IMR-90 (cell line): ENCODE data around the gene SOX6. TPM values are rescaled to one million over a fixed set of nuclear protein-coding genes. Genes with fewer than 3 reads are reported as not detected.

Experiments
- ATAC-seq: fragments of 200-7000 bp; cut with Tn5 transposase; 2 replicates; pipeline ENCODE4 v1.9.1; 2020; ENCODE audit warnings: low read depth, mild to moderate bottlenecking, moderate library complexity
- BruUV-seq: library from RNA; stranded (reverse); fragments of 400-500 nt; replicated peaks from 2 replicates; lab custom pipeline; 2021; lab: Mats Ljungman, UMichigan
- CTCF ChIA-PET: fragments of 300-600 bp; formaldehyde crosslinking; extraction: SDS; loops from one replicate; lab custom pipeline; 2021; ENCODE audit warnings: antibody characterized with exemption; lab: Yijun Ruan, JAX
- POLR2A ChIA-PET: fragments of 300-600 bp; sonication (Branson Sonifier 250); formaldehyde crosslinking; loops from one replicate; lab custom pipeline; 2022; ENCODE audit warnings: antibody characterized with exemption; ENCODE audit not compliant: unreplicated experiment; lab: Charles Lee
- DNase-seq: peaks from one replicate; pipeline ENCODE4 v3.0.0; 2013
- H2AFZ ChIP-seq: replicated peaks from 2 replicates; pipeline ENCODE3; 2013; ENCODE audit warnings: low read length, mild to moderate bottlenecking; ENCODE audit not compliant: poor library complexity
- H2AK5ac ChIP-seq: 2 replicates; pipeline ENCODE4 v1.6.1; 2013; ENCODE audit warnings: low read depth, low read length, inconsistent platforms
- H2AK9ac ChIP-seq: replicated peaks from 2 replicates; pipeline ENCODE3; 2013; ENCODE audit warnings: mild to moderate bottlenecking, low read depth, low read length, moderate library complexity; ENCODE audit not compliant: poor library complexity
- H2BK120ac ChIP-seq: 2 replicates; pipeline ENCODE4 v1.6.1; 2013; ENCODE audit warnings: low read depth, low read length, inconsistent platforms
- H2BK15ac ChIP-seq: 3 replicates; pipeline ENCODE4 v1.6.1; 2013; ENCODE audit warnings: low read depth, low read length, inconsistent platforms
- H2BK20ac ChIP-seq: 2 replicates; pipeline ENCODE4 v1.6.1; 2013; ENCODE audit warnings: low read depth, mild to moderate bottlenecking, inconsistent platforms, low read length, moderate library complexity
- H2BK5ac ChIP-seq: 2 replicates; pipeline ENCODE4 v1.6.1; 2013; ENCODE audit warnings: mild to moderate bottlenecking, low read depth, low read length, inconsistent platforms; ENCODE audit not compliant: poor library complexity, severe bottlenecking
- H3K14ac ChIP-seq: replicated peaks from 2 replicates; pipeline ENCODE4 v1.6.1; 2013; ENCODE audit warnings: low read depth, low read length, inconsistent platforms
- H3K18ac ChIP-seq: 2 replicates; pipeline ENCODE4 v1.6.1; 2013; ENCODE audit warnings: low read depth, low read length, control low read depth
- H3K23ac ChIP-seq: 2 replicates; pipeline ENCODE4 v1.6.1; 2013; ENCODE audit warnings: low read depth, low read length, inconsistent platforms
- H3K27ac ChIP-seq: 2 replicates; pipeline ENCODE4 v1.5.1; 2013; ENCODE audit warnings: mild to moderate bottlenecking, control low read depth, low read length; ENCODE audit not compliant: insufficient read depth
- H3K27me3 ChIP-seq: 2 replicates; pipeline ENCODE4 v1.6.1; 2013; ENCODE audit warnings: low read length; ENCODE audit not compliant: control insufficient read depth, insufficient read depth
- H3K36me3 ChIP-seq: 2 replicates; pipeline ENCODE4 v1.6.1; 2013; ENCODE audit warnings: low read length, mixed read lengths; ENCODE audit not compliant: control insufficient read depth, insufficient read depth
- H3K4ac ChIP-seq: 2 replicates; pipeline ENCODE4 v1.6.1; 2013; ENCODE audit warnings: low read depth, low read length, inconsistent platforms
- H3K4me1 ChIP-seq: 2 replicates; pipeline ENCODE4 v1.6.1; 2013; ENCODE audit warnings: low read length, mixed read lengths; ENCODE audit not compliant: control insufficient read depth, insufficient read depth
- H3K4me2 ChIP-seq: 2 replicates; pipeline ENCODE4 v1.6.1; 2013; ENCODE audit warnings: low read depth, mild to moderate bottlenecking, control low read depth, low read length, moderate library complexity
- H3K4me3 ChIP-seq: 2 replicates; pipeline ENCODE4 v1.5.1; 2013; ENCODE audit warnings: low read depth, mild to moderate bottlenecking, control low read depth, low read length, moderate library complexity; ENCODE audit not compliant: insufficient read depth
- H3K56ac ChIP-seq: 2 replicates; pipeline ENCODE4 v1.6.1; 2013; ENCODE audit warnings: low read length, inconsistent platforms; ENCODE audit not compliant: insufficient read depth; ENCODE audit errors: extremely low read depth
- H3K79me1 ChIP-seq, 2 experiments: 2 replicates each; pipeline ENCODE4 v1.6.1; 2013; ENCODE audit warnings: low read length in 2 of 2, inconsistent platforms in 1 of 2, low read depth in 1 of 2
- H3K9ac ChIP-seq: 2 replicates; pipeline ENCODE4 v1.6.1; 2013; ENCODE audit warnings: low read depth, low read length, control low read depth
- H3K9me1 ChIP-seq: 2 replicates; pipeline ENCODE4 v1.6.1; 2013; ENCODE audit warnings: low read length, inconsistent platforms; ENCODE audit not compliant: insufficient read depth
- H3K9me3 ChIP-seq: 2 replicates; pipeline ENCODE4 v1.6.1; 2013; ENCODE audit warnings: low read length; ENCODE audit not compliant: control insufficient read depth, insufficient read depth
- H4K20me1 ChIP-seq: 2 replicates; pipeline ENCODE4 v1.6.1; 2013; ENCODE audit warnings: low read length, inconsistent platforms; ENCODE audit not compliant: insufficient read depth
- H4K5ac ChIP-seq: 2 replicates; pipeline ENCODE4 v1.6.1; 2013; ENCODE audit warnings: mild to moderate bottlenecking, low read depth, low read length, control low read depth
- H4K8ac ChIP-seq, 2 experiments: 2 replicates each; pipeline ENCODE4 v1.6.1; 2013; ENCODE audit warnings: low read depth in 2 of 2, low read length in 2 of 2, control low read depth in 1 of 2, inconsistent platforms in 1 of 2
- H4K91ac ChIP-seq: 2 replicates; pipeline ENCODE4 v1.6.1; 2013; ENCODE audit warnings: low read depth, low read length, inconsistent platforms; ENCODE audit not compliant: insufficient read depth
- BHLHE40 ChIP-seq: fragments of 150-350 bp; IDR thresholded peaks from 2 replicates; pipeline ENCODE4 v1.6.1; 2016; ENCODE audit warnings: mild to moderate bottlenecking, low read depth, low read length
- CEBPB ChIP-seq: IDR thresholded peaks from 2 replicates; pipeline ENCODE4 v1.6.1; 2012; ENCODE audit warnings: low read depth, low read length, improper control_type of control experiment
- CHD1 ChIP-seq: IDR thresholded peaks from 2 replicates; pipeline ENCODE4 v1.6.1; 2012; ENCODE audit warnings: low read depth, low read length, improper control_type of control experiment
- ELK1 ChIP-seq: fragments of 150-350 bp; IDR thresholded peaks from 2 replicates; pipeline ENCODE4 v1.6.1; 2016; ENCODE audit warnings: low read depth, mild to moderate bottlenecking, low read length, moderate library complexity, borderline replicate concordance
- FOS ChIP-seq: fragments of 150-350 bp; IDR thresholded peaks from 2 replicates; pipeline ENCODE4 v1.6.1; 2016; ENCODE audit warnings: low read depth, low read length
- MAFK ChIP-seq: IDR thresholded peaks from 2 replicates; pipeline ENCODE4 v1.6.1; 2012; ENCODE audit warnings: low read depth, low read length, improper control_type of control experiment
- MAZ ChIP-seq: IDR thresholded peaks from 2 replicates; pipeline ENCODE4 v1.6.1; 2012; ENCODE audit warnings: low read depth, mild to moderate bottlenecking, low read length, improper control_type of control experiment, moderate library complexity, borderline replicate concordance
- MXI1 ChIP-seq: IDR thresholded peaks from 2 replicates; pipeline ENCODE4 v1.6.1; 2012; ENCODE audit warnings: low read depth, mild to moderate bottlenecking, low read length, moderate library complexity, borderline replicate concordance
- POLR2A ChIP-seq: IDR thresholded peaks from 2 replicates; pipeline ENCODE4 v1.6.1; 2012; ENCODE audit warnings: mild to moderate bottlenecking, low read depth, low read length
- RAD21 ChIP-seq: IDR thresholded peaks from 2 replicates; pipeline ENCODE4 v1.6.1; 2012; ENCODE audit warnings: low read length, improper control_type of control experiment
- RCOR1 ChIP-seq: IDR thresholded peaks from 2 replicates; pipeline ENCODE4 v1.6.1; 2012; ENCODE audit warnings: mild to moderate bottlenecking, low read length, improper control_type of control experiment; ENCODE audit not compliant: insufficient replicate concordance
- RFX5 ChIP-seq: IDR thresholded peaks from 2 replicates; pipeline ENCODE4 v1.8.0; 2012; ENCODE audit warnings: low read depth, mild to moderate bottlenecking, low read length, moderate library complexity
- SMC3 ChIP-seq: fragments of 150-350 bp; IDR thresholded peaks from 2 replicates; pipeline ENCODE4 v1.6.1; 2016; ENCODE audit warnings: low read depth, mild to moderate bottlenecking, antibody characterized with exemption, low read length, moderate library complexity
- USF2 ChIP-seq: fragments of 150-350 bp; IDR thresholded peaks from 2 replicates; pipeline ENCODE4 v1.6.1; 2017; ENCODE audit warnings: mild to moderate bottlenecking, antibody characterized with exemption, low read length, low read depth
- WGBS, 2 experiments: methylation state at CpG; one replicate each; pipeline versions ENCODE4 v1.1.5 to v1.1.7; 2013; ENCODE audit warnings: missing lambda C conversion rate in 2 of 2; ENCODE audit not compliant: insufficient read length in 1 of 2; ENCODE audit errors: extremely low coverage in 2 of 2; 5-methylcytosine and 5-hydroxymethylcytosine counted together
- dilution Hi-C: fragments of 300-500 bp; cut with HindIII; formaldehyde crosslinking; loops from one replicate; pipeline ENCODE4 v1.14.3; 2018; ENCODE audit warnings: low sequenced_read_pairs; ENCODE audit not compliant: unreplicated experiment
- in situ Hi-C: fragments of 300-500 bp; cut with MboI; formaldehyde crosslinking; loops from 3 replicates; pipeline ENCODE4 v1.14.3; 2019; ENCODE audit warnings: low sequenced_read_pairs, inconsistent platforms, mixed read lengths
- intact Hi-C: fragments of 100-400 bp; cut with micrococcal nuclease; formaldehyde crosslinking; loops from 2 replicates; pipeline ENCODE4 v1.10.0; 2022
- polyA plus RNA-seq, 3 experiments: library from polyadenylated mRNA; depleted of rRNA; stranded (reverse); fragments of >200 nt; gene quantifications; 2 replicates each; pipeline ENCODE4 v1.2.3, GENCODE V29; 2012; ENCODE audit warnings: low replicate concordance in 1 of 3
- total RNA-seq: library from RNA; depleted of rRNA; stranded (reverse); fragments of >200 nt; gene quantifications from 2 replicates; pipeline ENCODE4 v1.2.3, GENCODE V29; 2012

SOX6 gene
- total and polyA plus RNA-seq, 2 of the 4 experiments (the other 2 are of a cell fraction): 1.7 to 7.7 TPM

GRCh38 chr11:16223558-16223957, 132.8 kb downstream of the SOX6 start:
- Histone ChIP-seq H3K18ac (no peak overlapping the region), H4K5ac (no peak overlapping the region), H4K20me1 (no peaks in the 10 kb centered on the region), H2BK120ac (no peak overlapping the region), H3K4me3 (no peak overlapping the region), H3K23ac (no peak overlapping the region), H3K9me1 (no peaks in the 10 kb centered on the region), H3K9ac (no peak overlapping the region), H4K8ac (no peak overlapping the region), H3K4ac (no peak overlapping the region), H2BK15ac (no peak overlapping the region), H3K36me3 (no peaks in the 10 kb centered on the region), H3K9me3 (no peaks in the 10 kb centered on the region), H3K4me1 (no peaks in the 10 kb centered on the region), H2AK9ac (no peak overlapping the region), H4K91ac (no peak overlapping the region), H2BK20ac (no peak overlapping the region), H3K56ac (no peak overlapping the region), H2AFZ (no peak overlapping the region), H3K4me2 (no peak overlapping the region), H3K79me1 (no peaks in the 10 kb centered on the region), H3K27me3 (no peaks in the 10 kb centered on the region), H3K27ac (no peak overlapping the region), H2BK5ac (no peak overlapping the region), H3K14ac (no peak overlapping the region), H2AK5ac (no peak overlapping the region)
- POLR2A ChIA-PET: no interaction called here
- in situ Hi-C loops (no loop called here), dilution Hi-C loops (no loop called here), intact Hi-C loops (no loop called here)
- ATAC-seq (no peak), DNase-seq (no peak)
- CTCF ChIA-PET: no interaction called here
- no TSS peak for BruUV-seq
- WGBS, 2 experiments: no CpG with 5 or more reads among the region's 1 CpG
- TF ChIP-seq RCOR1 (no peak), MAFK (no peak), CEBPB (no peak), CHD1 (no peak), POLR2A (no peak), USF2 (no peak), SMC3 (no peak), RAD21 (no peak), RFX5 (no peak), MAZ (no peak), ELK1 (no peak), FOS (no peak), BHLHE40 (no peak), MXI1 (no peak)
